Stimulated activated CD4-positive, alpha-beta T cell treated with anti-CD3 and anti-CD28 coated beads, Interleukin-15, amount 100 ng/mL, for 1 hour (primary cell): Measurements from ENCODE around the gene SYNPO2.
"Not testable (repeated sequence)": the region's sequence is repeated elsewhere in the genome, so short reads cannot be mapped to it uniquely, and the experiment has no call there.

Experiments
- DNase-seq, 2 donors: peaks; one replicate each; pipeline ENCODE4 v3.0.0-alpha.2; 2020; ENCODE audit warnings: low read depth in 1 of 2, low spot score in 1 of 2

SYNPO2 gene

DNA sequence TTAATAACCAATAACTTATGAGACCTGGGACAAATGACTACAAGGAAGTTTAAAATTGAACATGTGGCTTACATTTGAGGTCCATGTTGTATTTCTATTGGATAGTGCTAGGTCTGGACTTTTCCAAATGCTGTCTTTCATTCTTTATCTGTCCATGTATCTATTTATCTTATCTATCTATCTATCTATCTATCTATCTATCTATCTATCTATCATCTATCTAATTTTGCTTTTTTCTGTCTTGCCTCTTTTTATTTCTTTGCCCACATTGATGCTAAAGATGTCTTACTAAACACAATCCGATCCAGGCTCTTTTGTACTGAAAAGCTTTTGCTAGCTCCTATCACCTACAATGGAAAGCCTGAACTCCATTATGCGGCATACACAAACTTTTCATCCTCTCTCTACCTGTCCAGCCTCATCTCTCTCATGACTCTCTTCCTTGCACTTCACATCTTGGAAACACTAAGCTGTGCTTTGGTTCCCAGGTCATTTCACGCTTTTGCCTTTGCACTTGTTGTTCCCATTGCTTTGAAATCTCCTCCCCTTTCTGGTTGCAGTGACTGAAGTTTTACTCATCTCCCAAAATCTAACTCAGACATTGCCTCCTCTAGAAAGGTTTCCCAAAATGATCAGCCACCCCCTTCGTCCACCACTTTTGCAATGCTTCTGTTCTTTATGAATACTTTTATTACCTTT is 107.2 kb downstream of the SYNPO2 start:
- no peak for DNase-seq

DNA sequence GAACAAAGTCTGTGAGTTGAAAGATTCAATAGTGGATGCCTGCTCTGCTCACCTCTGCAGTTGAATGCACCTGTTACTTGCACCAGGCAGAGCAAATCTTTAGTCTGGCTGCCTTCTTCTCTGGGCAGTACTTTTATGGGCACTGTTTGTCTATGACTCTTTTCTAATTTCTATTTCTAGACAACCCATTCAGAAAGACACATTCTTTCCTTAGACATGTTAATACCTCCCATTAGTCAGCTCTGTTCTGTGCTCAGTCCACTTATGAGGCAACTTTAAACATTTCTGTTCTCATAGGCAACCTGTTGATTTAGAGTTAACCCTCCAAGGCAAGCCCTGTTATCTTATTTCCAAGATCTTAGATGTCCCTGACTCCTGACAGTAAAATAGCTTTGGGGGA is 108.9 kb downstream of the SYNPO2 start:
- DNase-seq: no peak

DNA sequence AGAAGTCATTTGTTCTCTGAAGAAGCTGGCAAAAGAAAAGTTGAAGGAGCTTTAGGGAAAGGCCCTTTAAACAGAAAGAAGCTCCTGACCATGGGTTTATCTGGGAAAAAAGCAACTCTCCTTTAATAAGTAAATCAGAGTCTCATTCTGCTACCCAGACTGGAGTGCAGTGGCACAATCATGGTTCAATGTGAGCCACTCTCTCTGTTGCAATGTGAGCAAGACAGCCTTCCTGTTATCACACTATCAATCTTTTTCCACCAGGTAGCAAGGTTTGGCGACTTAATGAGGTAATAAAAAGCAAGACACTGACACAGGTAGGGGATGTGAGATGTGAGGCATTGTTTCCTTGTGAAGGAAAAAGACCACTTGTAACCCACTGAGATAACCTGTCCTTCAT is 111.3 kb downstream of the SYNPO2 start:
- DNase-seq: no peak

DNA sequence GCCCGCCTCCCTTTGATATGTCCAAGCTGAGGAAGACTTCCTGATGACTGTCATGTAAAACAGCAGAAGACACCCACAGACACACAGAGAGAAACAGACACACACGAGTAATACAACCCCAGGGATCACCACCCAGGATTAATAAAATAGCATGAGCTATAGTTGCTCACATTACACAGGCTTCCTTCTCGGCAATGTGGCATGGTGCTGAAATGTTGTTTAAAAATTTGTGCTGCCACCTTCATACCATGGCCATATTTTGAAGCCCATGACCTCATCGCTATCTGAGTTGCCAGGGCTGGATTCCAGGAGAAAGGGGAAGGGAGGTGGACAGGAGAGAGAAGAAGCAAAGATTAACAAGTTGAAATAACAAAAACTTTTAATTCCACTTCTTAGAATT is 111.7 kb downstream of the SYNPO2 start:
- no peak for DNase-seq

DNA sequence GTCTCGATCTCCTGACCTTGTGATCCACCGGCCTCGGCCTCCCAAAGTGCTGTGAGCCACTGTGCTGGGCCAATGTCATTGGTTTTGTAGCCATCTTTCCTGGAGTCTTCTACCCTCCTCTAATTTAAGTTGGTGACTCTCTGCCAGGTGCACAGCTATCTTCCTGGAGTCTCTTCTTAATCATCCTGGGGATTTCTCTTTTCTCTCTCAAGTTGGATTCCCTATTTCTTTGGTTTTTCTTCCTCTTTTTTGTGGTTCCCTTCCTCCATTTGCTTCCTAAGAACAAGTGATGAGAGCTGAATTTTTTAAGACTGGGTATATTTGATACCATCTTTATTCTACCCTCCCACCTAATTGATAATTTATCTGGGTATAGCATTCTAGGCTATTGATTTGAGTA is 113.8 kb downstream of the SYNPO2 start:
- no peak for DNase-seq

DNA sequence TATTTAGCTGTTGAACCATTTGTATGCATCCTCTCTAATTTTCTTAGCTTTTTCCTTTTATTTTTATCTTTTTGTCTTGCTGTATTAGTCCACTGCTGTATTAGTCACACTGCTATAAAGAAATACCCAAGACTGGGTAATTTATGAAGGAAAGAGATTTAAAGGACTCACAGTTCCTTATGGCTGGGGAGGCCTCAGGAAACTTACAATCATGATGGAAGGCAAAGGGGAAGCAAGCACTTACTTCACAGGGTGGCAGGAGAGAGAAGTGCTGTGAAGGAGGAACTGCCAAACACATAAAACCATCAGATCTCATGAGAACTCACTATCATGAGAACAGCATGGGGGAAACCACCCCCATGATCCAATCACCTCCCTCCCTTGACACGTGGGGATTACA is 114.3 kb downstream of the SYNPO2 start:
- DNase-seq: not testable (repeated sequence)

DNA sequence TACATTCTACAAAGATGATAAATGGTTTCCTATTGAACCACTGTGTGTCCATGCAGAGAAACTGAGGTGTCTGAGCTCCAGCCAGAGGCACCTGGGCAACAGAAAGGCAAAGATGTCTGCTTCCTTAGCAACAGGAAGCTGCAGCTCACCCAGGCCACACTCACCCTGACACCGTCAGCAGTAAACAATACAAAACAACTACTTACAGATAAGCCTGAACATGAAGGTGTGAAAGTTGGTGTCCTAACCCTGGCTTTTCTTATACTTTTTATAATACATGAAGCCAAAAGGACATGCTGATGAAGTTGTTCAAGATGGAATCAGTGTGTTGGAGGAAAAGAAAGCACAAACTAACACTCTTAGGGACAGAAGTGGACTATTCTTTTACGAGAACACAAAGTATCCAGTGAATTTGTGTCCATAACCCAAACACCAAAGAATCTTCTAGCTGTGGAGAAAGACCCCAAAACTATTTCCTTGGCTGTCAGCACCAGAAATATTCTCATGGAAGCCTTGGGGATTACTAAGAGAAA is 117.3 kb downstream of the SYNPO2 start:
- no peak for DNase-seq

DNA sequence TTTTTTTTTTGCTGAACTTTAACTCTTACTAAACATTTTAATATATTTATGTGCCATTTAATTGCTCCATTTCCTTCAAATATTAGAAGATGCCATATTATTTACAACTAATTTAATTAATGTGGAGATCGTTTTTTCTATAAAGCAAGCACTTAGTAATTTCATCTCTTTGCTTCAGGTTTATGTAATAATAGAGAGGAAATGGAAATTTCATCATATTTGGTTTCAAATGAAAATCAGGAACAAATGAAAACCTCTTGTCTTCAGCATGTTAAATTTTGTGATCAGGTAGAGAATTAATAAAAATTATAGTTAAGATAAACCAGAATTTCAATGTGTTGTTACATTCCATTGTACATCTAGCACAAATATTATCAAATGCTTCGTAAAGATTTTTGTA is 120.1 kb downstream of the SYNPO2 start:
- DNase-seq: no peak

DNA sequence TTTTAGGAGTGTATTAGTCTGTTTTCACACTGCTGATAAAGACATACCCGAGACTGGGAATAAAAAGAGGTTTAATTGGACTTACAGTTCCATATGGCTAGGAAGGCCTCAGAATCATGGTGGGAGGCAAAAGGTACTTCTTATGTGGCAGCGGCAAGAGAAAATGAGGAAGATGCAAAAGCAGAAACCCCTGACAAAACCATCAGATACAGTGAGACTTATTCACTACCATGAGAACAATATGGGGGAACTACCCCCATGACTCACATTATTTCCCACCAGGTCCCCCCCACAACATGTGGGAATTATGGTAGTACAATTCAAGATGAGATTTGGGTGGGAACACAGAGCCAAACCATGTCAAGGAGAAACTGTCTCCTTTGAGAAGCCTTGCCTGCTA is 121.6 kb downstream of the SYNPO2 start:
- DNase-seq: not testable (repeated sequence)

DNA sequence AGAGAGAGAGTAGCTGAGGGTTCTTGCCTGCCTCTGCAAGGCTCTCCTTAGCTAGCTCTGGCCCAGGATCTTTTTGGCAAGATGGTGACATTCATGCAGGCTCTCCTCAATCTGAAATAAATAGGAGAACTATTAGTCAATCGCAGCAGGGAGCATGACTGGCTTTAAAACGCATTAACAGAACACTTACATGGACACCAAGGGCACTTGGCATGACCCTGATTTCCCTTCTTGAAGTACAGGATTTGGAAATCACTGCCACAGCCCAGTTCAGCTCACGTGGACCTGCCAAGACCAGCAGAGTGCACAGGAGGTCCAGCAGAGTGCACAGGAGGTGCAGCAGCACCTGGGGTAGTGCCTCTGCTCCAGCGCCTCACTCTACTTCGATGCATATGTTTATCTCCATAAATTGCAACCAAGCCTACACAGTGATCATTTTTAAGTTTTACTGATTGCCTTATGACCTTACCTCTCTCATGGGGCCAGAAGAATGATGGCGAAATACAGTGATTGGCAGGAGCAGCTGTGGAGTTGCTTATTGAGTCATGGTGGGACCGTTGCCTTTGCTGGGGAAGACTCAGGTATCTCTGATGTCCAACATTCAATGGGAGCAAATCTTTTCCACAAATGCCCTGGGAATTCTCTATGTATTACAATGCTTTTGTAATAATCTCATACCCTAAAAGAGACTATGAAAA is 122.4 kb downstream of the SYNPO2 start:
- no peak for DNase-seq

DNA sequence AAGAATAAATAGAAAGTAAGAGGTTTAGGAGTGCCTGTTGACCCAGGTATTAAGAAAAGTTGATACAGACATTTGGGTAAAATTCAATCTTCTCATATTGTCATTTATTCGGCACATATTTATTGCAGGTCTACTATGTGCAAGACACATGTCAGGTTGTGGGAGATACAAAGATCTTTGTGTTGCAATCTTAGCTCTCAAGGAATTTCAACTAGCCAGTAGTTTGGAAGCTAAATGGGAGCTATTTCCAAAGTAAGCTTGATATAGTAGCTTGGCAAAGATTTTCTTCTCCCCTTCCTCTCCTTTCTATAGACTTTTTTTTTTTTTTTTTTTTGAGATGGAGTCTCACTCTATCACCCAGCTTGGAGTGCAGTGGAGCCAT is 122.9 kb downstream of the SYNPO2 start:
- DNase-seq: no peak

DNA sequence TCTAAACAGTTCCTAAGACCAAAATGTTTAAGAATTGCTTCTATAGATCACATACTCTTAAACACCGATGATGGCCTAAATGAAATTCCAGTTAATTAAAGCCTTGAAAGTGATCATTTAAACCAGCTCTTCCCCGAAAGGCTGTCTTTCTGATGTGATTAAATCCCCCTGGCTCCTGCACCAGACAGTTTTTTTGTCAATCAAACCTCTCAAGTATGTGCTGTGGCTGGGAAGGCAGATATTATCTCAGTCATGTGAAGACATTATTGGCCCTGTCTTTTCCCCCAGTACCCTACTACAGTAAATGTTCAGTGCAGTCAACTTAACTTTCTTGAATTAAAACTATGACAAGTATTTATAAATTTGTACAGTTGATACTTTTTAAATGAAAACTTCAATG is 126.0 kb downstream of the SYNPO2 start:
- DNase-seq: no peak

DNA sequence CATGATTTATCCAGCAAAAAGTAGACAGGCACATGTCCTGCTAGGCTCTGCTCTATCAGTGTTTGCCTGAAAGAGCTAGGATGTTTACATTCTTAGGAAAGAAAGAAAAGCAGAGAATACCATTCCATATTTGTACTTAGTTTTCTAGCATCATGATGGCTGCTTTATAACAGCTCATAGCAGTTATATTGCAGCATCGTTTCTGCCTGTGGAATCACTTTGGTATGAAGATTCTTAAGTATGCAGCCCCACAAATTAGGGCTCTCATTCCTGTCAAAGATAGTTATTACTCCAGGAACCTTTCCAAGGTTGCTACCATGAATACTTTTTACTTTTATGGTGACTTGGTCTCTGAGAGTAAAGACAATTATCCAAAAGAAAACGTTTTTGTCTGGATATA is 128.0 kb downstream of the SYNPO2 start:
- no peak for DNase-seq

DNA sequence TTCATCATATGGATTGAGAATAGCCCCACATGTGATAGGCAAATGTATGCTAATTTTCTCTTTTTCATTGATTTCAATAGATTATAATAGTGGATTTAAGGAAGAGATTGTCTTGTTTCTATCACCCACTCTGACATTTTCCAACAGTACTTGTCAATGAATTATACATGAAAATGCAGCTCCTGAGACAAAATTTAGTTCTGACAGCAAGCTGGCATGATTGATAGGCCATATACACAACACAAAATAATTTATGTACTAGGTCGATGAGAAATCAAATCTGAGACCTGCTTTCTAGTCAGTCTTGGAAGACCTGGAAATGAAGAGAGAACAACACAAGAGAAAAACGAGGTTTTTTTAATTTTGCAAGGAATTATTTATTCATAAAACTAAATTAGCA is 129.0 kb downstream of the SYNPO2 start:
- no peak for DNase-seq

DNA sequence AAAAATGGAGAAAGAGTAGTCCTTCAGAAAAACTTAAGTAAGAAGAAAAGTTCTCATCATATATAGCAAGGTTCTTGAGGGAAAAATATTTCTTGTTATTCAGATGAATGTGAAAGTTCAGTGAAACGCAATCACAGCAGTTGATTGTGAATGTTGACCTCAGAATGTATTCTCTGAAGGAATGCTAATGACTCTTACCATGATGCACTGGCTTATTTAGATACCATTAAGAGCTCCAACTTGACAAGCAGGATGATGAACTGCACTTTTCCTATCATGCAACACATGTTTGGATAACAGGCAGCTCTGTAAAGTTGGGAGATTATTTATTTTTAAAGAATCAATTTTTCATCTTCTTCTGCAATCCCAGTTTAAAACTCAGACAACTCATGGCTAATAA is 131.5 kb downstream of the SYNPO2 start:
- no peak for DNase-seq

DNA sequence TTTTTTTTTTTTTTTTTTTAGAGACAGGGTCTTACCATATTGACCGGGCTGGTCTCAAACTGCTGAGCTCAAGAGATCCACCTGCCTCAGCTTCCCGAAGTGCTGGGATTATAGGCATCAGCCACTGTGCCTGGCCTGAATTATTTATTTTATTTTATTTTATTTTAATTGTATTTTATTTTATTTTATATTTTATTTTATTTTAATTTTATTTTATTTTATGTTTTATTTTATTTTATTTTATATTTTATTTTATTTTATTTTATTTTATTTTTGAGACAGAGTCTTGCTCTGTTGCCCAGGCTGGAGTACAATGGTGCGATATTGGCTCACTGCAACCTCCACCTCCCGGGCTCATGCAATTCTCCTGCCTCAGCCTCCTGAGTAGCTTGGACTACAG is 133.9 kb downstream of the SYNPO2 start:
- DNase-seq: not testable (repeated sequence)

DNA sequence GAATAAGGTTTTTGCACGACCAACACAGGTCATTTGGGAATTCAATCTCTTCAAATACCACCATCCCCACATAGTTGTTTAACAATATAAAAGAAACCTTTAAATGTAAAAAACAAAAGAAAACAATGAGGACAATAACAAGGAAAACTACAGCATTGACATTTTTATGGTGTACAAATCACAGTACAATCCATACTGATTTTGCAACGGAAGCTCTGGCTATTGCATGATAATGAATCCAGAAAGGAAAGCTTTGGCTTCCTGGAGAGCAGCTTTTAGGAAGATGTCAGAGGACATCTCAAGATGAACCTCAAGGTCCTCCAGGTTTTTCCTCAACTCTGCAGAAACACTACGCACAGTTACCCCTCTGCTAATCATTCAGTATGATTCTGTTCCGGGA is 135.4 kb downstream of the SYNPO2 start:
- no peak for DNase-seq

DNA sequence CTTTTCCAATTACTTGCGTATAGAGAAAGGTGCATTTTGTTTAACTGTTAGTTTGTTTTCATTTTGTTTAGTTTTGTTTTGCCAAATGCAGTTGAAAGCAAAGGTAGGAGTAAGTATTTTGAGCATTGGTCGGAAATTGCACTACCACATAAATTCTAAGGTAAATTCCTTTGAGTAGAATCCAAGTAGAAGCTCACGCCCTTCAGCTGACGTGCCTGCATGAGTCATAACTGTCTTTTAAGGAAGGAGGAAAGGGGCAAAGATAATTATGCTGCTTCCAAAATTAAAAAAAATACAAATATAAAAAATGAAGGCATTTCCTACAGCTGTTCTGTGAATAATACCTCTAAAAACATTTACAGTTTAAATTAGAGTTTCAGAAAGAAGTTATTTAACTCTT is 136.8 kb downstream of the SYNPO2 start:
- no peak for DNase-seq

DNA sequence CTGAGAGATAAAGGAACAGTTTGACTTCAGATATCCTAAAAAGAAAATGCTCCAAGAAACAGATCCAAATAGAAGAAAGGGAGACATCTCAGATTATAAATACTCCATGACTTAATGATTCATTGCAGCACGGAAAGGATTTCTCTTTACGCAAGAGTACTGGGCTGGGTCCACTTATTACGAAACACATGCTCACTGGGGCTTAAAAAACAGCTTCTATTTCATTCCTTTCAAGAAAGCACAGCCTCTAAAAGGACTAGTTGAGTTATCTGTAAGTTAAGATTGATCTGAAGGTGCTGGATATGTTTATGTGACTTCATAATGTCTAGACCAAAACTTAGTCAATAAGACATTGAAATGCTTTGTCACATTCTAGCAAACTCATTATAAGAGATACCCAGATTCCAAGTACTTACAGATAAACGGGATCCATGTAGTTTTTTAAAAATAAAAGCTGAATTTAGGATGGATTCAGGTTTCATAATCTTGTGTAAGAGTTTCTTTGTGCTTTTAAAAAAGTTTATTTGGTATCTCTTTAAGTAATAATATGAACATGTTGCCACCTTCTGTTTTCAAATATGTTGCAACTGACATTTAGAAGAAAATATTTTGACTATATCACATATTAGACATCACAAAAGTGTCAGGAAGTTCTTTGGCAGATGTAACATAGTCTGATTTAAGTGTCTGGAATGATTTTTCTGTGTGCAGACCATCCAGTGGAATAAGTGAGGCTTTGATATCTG is 137.4 kb downstream of the SYNPO2 start:
- DNase-seq: no peak

DNA sequence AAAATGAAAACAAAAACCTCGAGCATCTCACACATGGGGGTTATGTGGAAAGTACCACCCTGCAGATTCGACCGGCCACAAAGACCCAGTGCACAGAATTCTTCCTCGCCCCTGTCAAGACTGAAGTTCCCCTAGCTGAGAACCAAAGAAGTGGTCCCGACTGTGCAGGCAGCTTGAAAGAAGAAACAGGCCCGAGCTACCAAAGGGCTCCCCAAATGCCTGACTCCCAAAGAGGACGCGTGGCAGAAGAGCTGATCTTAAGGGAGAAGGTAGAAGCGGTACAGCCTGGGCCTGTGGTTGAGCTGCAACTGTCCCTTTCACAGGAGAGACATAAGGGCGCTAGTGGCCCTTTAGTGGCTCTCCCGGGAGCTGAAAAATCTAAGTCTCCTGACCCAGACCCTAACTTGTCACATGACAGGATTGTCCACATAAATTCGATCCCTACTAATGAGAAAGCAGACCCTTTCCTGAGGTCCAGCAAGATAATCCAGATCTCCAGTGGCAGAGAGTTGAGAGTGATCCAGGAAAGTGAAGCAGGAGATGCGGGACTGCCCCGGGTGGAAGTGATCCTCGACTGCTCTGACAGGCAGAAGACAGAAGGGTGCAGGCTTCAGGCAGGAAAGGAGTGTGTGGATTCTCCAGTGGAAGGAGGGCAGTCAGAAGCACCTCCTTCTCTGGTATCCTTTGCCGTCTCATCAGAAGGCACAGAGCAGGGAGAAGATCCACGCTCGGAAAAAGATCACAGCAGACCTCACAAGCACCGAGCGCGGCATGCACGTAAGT is 138.2 kb downstream of the SYNPO2 start:
- no peak for DNase-seq

DNA sequence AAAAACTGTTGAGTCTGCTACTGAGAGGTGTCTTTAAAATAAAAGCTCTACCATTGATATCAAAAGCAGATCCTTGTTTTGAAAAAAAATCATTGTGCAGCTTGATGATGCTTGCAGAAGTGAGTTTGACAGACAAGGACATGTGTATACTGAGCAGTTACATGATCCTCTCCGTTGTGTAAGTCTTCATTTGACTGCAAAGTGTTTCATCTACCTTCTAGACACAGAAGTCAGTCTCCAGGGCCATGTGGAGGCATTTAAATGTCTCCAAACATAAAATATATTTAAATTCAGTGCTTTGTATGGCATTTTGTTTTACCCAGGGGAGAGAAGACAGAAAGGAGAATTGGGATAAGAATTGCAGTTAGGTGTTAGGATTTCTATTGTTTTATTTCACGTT is 139.2 kb downstream of the SYNPO2 start:
- no peak for DNase-seq
